HepG2 (cell line): Measurements from ENCODE around the gene SEPHS2. TPM values are rescaled to one million over a fixed set of nuclear protein-coding genes. Genes with fewer than 3 reads are reported as not detected.

Source experiments
- CC2D1A ChIP-seq: sonication (generic); formaldehyde crosslinking; IDR thresholded peaks from 2 replicates; pipeline ENCODE4 v1.8.1; 2023; ENCODE audit warnings: mild to moderate bottlenecking, missing genetic modification reagents
- HOXD1 ChIP-seq: sonication (generic); formaldehyde crosslinking; IDR thresholded peaks from 2 replicates; pipeline ENCODE4 v1.5.0; 2020; ENCODE audit warnings: missing genetic modification reagents
- KIAA2018 ChIP-seq: sonication (generic); formaldehyde crosslinking; IDR thresholded peaks from 2 replicates; pipeline ENCODE4 v1.5.0; 2020; ENCODE audit warnings: mild to moderate bottlenecking, missing genetic modification reagents, borderline replicate concordance
- MYNN ChIP-seq: sonication (generic); formaldehyde crosslinking; IDR thresholded peaks from 2 replicates; pipeline ENCODE4 v1.4.0; 2020; ENCODE audit warnings: mild to moderate bottlenecking, low read depth, missing genetic modification reagents
- NFAT5 ChIP-seq: sonication (generic); formaldehyde crosslinking; IDR thresholded peaks from 2 replicates; pipeline ENCODE4 v1.4.0; 2020; ENCODE audit warnings: missing genetic modification reagents
- NFATC3 ChIP-seq: sonication (generic); formaldehyde crosslinking; IDR thresholded peaks from 2 replicates; pipeline ENCODE4 v1.5.1; 2020; ENCODE audit warnings: mild to moderate bottlenecking, missing genetic modification reagents
- RARA ChIP-seq: IDR thresholded peaks from 2 replicates; pipeline ENCODE4 v1.6.1; 2016; ENCODE audit warnings: missing genetic modification reagents, missing compliant biosample characterization
- RBFOX2 ChIP-seq: fragments of 200-400 bp; formaldehyde crosslinking; IDR thresholded peaks from 2 replicates; pipeline ENCODE4 v1.6.1; 2017; ENCODE audit warnings: low read depth, mild to moderate bottlenecking, low read length
- SIX1 ChIP-seq: sonication (generic); formaldehyde crosslinking; IDR thresholded peaks from 2 replicates; pipeline ENCODE4 v1.4.0; 2020; ENCODE audit warnings: missing genetic modification reagents, borderline replicate concordance
- SMAD9 ChIP-seq: sonication (generic); formaldehyde crosslinking; IDR thresholded peaks from 2 replicates; pipeline ENCODE4 v1.5.1; 2020; ENCODE audit warnings: mild to moderate bottlenecking, missing genetic modification reagents
- SNAI1 ChIP-seq: sonication (generic); formaldehyde crosslinking; IDR thresholded peaks from 2 replicates; pipeline ENCODE4 v1.5.0; 2020; ENCODE audit warnings: mild to moderate bottlenecking, missing genetic modification reagents, borderline replicate concordance
- SNAPC2 ChIP-seq: sonication (generic); formaldehyde crosslinking; IDR thresholded peaks from 2 replicates; pipeline ENCODE4 v1.8.1; 2022; ENCODE audit warnings: mild to moderate bottlenecking, missing genetic modification reagents
- TGIF2 ChIP-seq: IDR thresholded peaks from 2 replicates; pipeline ENCODE4 v1.6.1; 2016; ENCODE audit warnings: control low read depth, missing compliant biosample characterization
- THAP7 ChIP-seq: sonication (generic); formaldehyde crosslinking; IDR thresholded peaks from 2 replicates; pipeline ENCODE4 v1.8.1; 2023; ENCODE audit warnings: mild to moderate bottlenecking, missing genetic modification reagents
- ZNF24 ChIP-seq: fragments of 450-650 bp; IDR thresholded peaks from 2 replicates; pipeline ENCODE4 v1.6.1; 2017; ENCODE audit warnings: antibody characterized with exemption, mild to moderate bottlenecking
- polyA plus RNA-seq, 8 experiments: library from polyadenylated mRNA; depleted of rRNA in 3 of 8; stranded (reverse) in 7 of 8; unstranded in 1 of 8; fragments of >200 nt; fragmentation: Illumina TruSeq in 4 of 8; extraction: Trizol in 4 of 8; gene quantifications; 2 replicates each; pipeline versions ENCODE4 v1.2.1 to v1.2.3, GENCODE V29; 2011 to 2016; ENCODE audit warnings: low read depth in 4 of 8, missing spikeins in 1 of 8, mixed read lengths in 1 of 8; ENCODE audit not compliant: insufficient read depth in 1 of 8
- total RNA-seq, 5 experiments: library from RNA; depleted of rRNA; stranded (reverse); fragments of >200 nt; fragmentation: Illumina TruSeq; extraction: Trizol; gene quantifications; 2 replicates each; pipeline ENCODE4 v1.2.3, GENCODE V29; 2016; ENCODE audit warnings: low read depth in 1 of 5

Gene SEPHS2
- total and polyA plus RNA-seq, 2 of the 13 experiments (the other 11 are each of a cell fraction or from before 2014, with no cell fraction given) = 20.7 to 127 TPM

GRCh38 chr16:30458561-30459394, 13.1 kb upstream of the SEPHS2 start (continued):
- TF ChIP-seq KIAA2018 (CRISPR knock-in tag) (no peak), RBFOX2 (no peak), NFATC3 (CRISPR knock-in tag) (no peak), RARA (CRISPR knock-in tag) (peak; percentile 73), SNAPC2 (CRISPR knock-in tag) (no peak; the same call in 1 of the 2 replicates), SMAD9 (CRISPR knock-in tag) (no peak), ZNF24 (no peak), CC2D1A (CRISPR knock-in tag) (no peak), HOXD1 (CRISPR knock-in tag) (0 out of 2 replicates have a peak, but pooled peaks have one; percentile 42), SNAI1 (CRISPR knock-in tag) (no peak), SIX1 (CRISPR knock-in tag) (no peak), THAP7 (CRISPR knock-in tag) (peak; percentile 43; the same call in 1 of the 2 replicates), TGIF2 (CRISPR knock-in tag) (no peak), NFAT5 (CRISPR knock-in tag) (no peak), MYNN (CRISPR knock-in tag) (no peak)
